Rectal smooth muscle tissue (tissue), 1 donor: Measurements from ENCODE around the gene TXNRD2.
"Not testable (repeated sequence)": the region's sequence is repeated elsewhere in the genome, so short reads cannot be mapped to it uniquely, and the experiment has no call there.

Source experiments
- H3K27ac ChIP-seq: one replicate; pipeline ENCODE4 v1.7.0; 2013; ENCODE audit warnings: low read depth, low read length, inconsistent platforms
- H3K27me3 ChIP-seq: one replicate; pipeline ENCODE4 v1.7.0; 2013; ENCODE audit warnings: low read length; ENCODE audit not compliant: control insufficient read depth, insufficient read depth
- H3K36me3 ChIP-seq: one replicate; pipeline ENCODE4 v1.7.0; 2013; ENCODE audit warnings: low read length; ENCODE audit not compliant: control insufficient read depth, insufficient read depth
- H3K4me1 ChIP-seq: one replicate; pipeline ENCODE4 v1.7.0; 2013; ENCODE audit warnings: low read length; ENCODE audit not compliant: control insufficient read depth, insufficient read depth
- H3K4me3 ChIP-seq: one replicate; pipeline ENCODE4 v1.7.0; 2013; ENCODE audit warnings: low read length
- H3K9ac ChIP-seq: one replicate; pipeline ENCODE4 v1.7.0; 2013; ENCODE audit warnings: low read length

TXNRD2 gene

DNA sequence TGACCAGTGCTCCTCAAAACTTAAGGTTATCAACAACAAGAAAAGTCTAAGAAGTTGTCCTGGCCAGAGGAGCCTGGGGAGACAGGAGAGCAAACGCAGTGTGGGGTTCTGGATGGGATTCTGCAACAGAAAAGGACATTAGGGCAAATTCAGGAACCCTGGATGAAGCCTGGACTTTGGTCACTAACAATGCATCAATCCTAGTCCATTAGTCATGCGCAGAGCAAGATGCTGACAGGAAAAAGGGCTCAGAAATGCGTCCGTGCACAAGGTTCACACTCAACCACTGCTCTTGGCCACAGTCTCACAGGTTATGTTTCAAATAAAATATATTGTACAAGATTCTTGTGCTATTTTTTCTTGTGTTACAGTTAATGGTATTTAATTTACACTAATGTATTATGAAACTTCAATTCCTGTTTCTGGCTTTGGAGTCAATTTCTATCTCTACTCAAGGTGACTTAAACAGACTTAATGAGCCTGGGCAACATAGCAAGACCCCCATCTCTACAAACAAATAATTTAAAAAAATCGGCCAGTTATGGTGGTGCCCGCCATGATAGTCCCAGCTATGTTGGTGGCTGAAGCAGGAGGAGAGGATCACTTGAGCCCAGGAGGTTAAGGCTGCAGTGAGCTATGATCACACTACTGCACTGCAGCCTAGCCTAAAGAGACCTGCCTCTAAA is 100.5 kb downstream of the TXNRD2 start:
- no peaks in the 10 kb centered on the region for H3K4me1 ChIP-seq
- H3K27ac ChIP-seq = no peak overlapping the region
- H3K9ac ChIP-seq = no peak overlapping the region
- no peaks in the 10 kb centered on the region for H3K36me3 ChIP-seq
- H3K27me3 ChIP-seq = no peaks in the 10 kb centered on the region
- H3K4me3 ChIP-seq = no peak overlapping the region

DNA sequence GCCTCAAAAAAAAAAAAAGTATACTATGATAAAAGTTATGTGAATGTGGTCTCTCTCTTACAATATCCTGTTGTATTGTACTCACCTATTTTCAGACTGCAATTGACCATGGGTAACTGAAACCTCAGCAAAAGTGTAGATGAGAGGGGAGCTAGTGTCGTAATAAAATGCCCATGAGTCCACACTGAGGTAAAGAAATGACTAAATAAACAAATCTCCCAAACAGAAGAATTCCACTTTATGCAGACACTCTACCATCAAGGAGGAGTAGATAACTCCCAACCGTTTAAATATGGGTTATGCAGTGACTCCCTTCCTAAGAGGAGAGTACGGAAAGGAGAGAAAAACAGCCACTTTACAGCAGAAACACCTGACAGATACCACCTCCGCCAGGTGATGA is 101.6 kb downstream of the TXNRD2 start:
- Histone ChIP-seq H3K4me1 (no peaks in the 10 kb centered on the region), H3K4me3 (no peak overlapping the region), H3K27me3 (no peaks in the 10 kb centered on the region), H3K9ac (no peak overlapping the region), H3K36me3 (no peaks in the 10 kb centered on the region), H3K27ac (no peak overlapping the region)

DNA sequence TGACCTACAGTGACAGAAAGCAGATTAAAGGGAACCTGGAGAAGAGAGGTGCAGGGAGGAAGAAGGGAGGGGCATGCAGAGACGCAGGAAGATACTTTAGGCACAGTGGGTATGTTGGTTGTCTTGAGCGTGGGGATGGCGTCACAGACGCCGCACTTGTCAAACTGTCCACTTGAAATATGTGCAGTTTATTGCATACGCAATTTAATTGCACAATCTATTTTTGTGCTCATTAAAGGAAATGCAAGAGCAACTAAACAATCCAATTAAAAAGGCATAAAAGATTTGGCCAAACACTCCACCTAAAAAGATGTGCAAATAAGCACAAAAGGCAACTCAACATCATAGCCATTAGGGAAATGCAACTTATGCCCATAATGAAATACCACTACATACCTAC is 103.7 kb downstream of the TXNRD2 start:
- Histone ChIP-seq H3K27me3 (no peaks in the 10 kb centered on the region), H3K4me1 (no peaks in the 10 kb centered on the region), H3K27ac (no peak overlapping the region), H3K36me3 (no peaks in the 10 kb centered on the region), H3K4me3 (no peak overlapping the region), H3K9ac (no peak overlapping the region)

GRCh38 chr22:19836512-19836911 is 105.1 kb downstream of the TXNRD2 start:
- H3K36me3 ChIP-seq = no peaks in the 10 kb centered on the region

DNA sequence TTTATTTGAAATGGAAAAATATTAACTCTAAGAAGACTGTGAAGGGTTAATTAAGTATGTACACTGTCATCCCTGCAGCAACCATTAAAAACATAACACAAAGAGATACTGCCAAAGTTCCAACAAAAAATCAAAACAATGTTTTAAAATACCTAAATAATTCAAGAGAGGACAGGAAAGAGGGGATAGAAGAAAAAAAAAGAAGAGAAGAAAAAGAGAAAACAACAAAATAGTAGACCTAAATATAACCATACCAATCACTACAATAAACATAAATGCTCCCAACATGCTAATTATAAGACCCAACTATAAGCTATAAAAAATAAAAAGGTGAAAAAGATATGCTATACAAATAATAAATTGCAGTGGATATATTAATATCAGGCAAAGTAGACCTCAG is 107.0 kb downstream of the TXNRD2 start:
- no peaks in the 10 kb centered on the region for H3K4me1 ChIP-seq
- no peak overlapping the region for H3K27ac ChIP-seq
- no peaks in the 10 kb centered on the region for H3K27me3 ChIP-seq
- H3K36me3 ChIP-seq = no peaks in the 10 kb centered on the region
- no peak overlapping the region for H3K4me3 ChIP-seq
- H3K9ac ChIP-seq = no peak overlapping the region

More at GRCh38 chr22:19836512-19836911, 105.1 kb downstream of the TXNRD2 start:
- Histone ChIP-seq H3K4me1 (no peaks in the 10 kb centered on the region), H3K9ac (no peak overlapping the region), H3K4me3 (no peak overlapping the region), H3K27me3 (no peaks in the 10 kb centered on the region), H3K27ac (no peak overlapping the region)

DNA sequence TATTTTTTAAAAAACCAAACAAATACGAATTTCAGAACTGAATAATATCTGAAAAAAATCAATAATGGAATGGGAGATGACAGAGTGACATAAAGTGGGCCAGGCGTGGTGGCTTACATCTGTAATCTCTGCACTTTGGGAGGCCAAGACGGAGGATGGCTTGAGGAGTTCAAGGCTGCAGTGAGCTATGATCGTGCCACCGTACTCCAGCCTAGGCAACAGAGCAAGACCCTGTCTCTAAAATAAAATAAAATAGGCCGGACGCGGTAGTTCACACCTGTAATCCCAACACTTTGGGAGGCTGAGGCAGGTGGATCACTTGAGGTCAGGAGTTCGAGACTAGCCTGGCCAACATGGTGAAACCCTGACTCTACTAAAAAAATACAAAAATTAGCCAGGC is 108.3 kb downstream of the TXNRD2 start:
- H3K9ac ChIP-seq, H3K36me3 ChIP-seq, H3K27ac ChIP-seq, H3K4me3 ChIP-seq, H3K4me1 ChIP-seq, H3K27me3 ChIP-seq: not testable (repeated sequence)

GRCh38 chr22:19832476-19833108 is 109.0 kb downstream of the TXNRD2 start:
- no peak overlapping the region for H3K9ac ChIP-seq
- no peaks in the 10 kb centered on the region for H3K4me1 ChIP-seq
- H3K27ac ChIP-seq = no peak overlapping the region
- H3K36me3 ChIP-seq = no peaks in the 10 kb centered on the region
- H3K27me3 ChIP-seq = no peaks in the 10 kb centered on the region
- H3K4me3 ChIP-seq = no peak overlapping the region

GRCh38 chr22:19831979-19832378 is 109.6 kb downstream of the TXNRD2 start:
- H3K4me1 ChIP-seq, H3K36me3 ChIP-seq, H3K4me3 ChIP-seq, H3K9ac ChIP-seq, H3K27ac ChIP-seq, H3K27me3 ChIP-seq: not testable (repeated sequence)

DNA sequence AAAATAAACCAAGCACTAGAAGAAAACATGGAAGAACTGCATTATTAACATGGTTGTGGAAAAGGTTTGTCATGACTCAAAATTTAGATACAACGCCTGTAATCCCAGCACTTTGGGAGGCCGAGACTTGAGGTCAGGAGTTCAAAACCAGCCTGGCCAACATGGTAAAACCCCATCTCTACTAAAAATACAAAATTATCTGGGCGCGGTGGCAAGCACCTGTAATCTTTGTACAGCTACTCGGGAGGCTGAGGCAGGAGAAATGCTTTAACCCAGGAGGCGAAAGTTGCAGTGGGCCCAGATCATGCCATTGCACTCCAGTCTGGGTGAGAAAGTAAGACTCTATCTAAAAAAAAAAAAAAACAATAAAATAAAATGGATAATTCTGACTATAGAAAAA is 110.6 kb downstream of the TXNRD2 start:
- Histone ChIP-seq H3K36me3 (no peaks in the 10 kb centered on the region), H3K27ac (no peak overlapping the region), H3K4me1 (no peaks in the 10 kb centered on the region), H3K27me3 (no peaks in the 10 kb centered on the region), H3K9ac (no peak overlapping the region), H3K4me3 (no peak overlapping the region)

- Histone ChIP-seq H3K9ac (no peak overlapping the region), H3K36me3 (no peaks in the 10 kb centered on the region), H3K27me3 (no peaks in the 10 kb centered on the region), H3K27ac (no peak overlapping the region), H3K4me1 (no peaks in the 10 kb centered on the region), H3K4me3 (no peak overlapping the region)
These were observed 113.6 kb downstream of the TXNRD2 start for GRCh38 chr22:19828035-19828401.

DNA sequence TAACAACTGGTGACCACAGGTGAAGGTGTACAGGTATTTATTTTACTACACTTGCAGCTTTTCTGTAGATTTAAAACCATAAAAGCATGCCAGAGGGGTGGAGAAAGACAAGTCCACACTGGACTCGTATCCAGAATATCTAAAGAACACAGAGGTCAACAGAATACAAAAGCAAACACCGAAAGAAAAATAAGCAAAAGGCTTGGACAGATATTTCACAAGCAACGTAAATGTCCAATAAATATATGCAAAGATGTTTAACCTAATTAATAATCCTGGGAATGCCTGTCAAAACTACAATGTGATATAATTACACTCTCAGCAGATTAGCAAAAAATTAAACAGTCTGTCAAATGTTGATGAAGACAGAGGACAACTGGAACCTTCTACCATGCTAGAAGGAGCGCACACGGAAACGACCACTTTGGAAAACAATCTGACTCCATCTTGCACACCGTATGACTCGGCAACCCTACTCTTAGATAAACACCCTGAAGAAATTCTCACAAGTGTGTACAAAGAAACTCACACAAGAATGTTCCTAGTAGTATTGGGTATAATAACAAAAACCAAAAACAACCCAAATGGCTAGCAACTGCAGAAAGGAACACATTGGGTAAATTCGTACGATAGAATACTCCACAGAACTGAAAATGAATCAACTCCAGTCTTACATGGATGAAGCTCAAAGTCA is 114.1 kb downstream of the TXNRD2 start:
- Histone ChIP-seq H3K4me3 (no peak overlapping the region), H3K27me3 (no peaks in the 10 kb centered on the region), H3K27ac (no peak overlapping the region), H3K9ac (no peak overlapping the region), H3K4me1 (no peaks in the 10 kb centered on the region), H3K36me3 (no peaks in the 10 kb centered on the region)

DNA sequence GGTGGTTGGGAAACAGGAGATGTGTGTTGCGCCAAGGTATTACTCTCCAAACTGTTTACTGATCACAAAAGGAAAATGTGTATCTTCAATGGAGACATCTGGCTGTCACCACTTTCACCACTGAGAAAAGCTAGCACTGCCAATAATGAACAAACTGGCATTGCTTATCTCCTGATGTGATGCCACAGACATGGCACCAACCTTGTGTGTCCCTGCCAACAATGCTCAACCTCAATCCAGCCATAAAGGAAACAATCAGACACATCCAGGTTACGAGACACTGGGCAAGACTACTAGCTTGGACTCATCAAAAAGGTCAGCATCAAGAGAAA is 115.0 kb downstream of the TXNRD2 start:
- H3K4me3 ChIP-seq = no peak overlapping the region
- H3K9ac ChIP-seq = no peak overlapping the region
- no peaks in the 10 kb centered on the region for H3K4me1 ChIP-seq
- H3K36me3 ChIP-seq = no peaks in the 10 kb centered on the region
- H3K27ac ChIP-seq = no peak overlapping the region
- no peaks in the 10 kb centered on the region for H3K27me3 ChIP-seq
